Measurements from ENCODE around the gene PAX9.
A peak's percentile ranks its signal among the peaks of the same experiment; 100 is the strongest.

PAX9 gene

GRCh38 chr14:36646664-36647416 lies 14.8 kb upstream of the PAX9 start:
- Histone ChIP-seq H3K4me1 (peaks cover 9% of the 10 kb centered on the region), H4K20me1 (no peaks in the 10 kb centered on the region), H3K9ac (no peak overlapping the region), H3K4me3 (no peak overlapping the region), H3K4me2 (no peak overlapping the region), H3K27ac (no peak overlapping the region), H3K36me3 (no peaks in the 10 kb centered on the region), H3K9me3 (peaks cover 23% of the 10 kb centered on the region), H3K27me3 (peaks cover 9% of the 10 kb centered on the region)
- no peak for TF ChIP-seq Cebpa-rat (IDR thresholded peaks at IDR 0.05)

- H3K9me3 ChIP-seq = peaks cover 23% of the 10 kb centered on the region
- H3K9ac ChIP-seq = no peak overlapping the region
- peaks cover 9% of the 10 kb centered on the region for H3K27me3 ChIP-seq
- no peak overlapping the region for H3K4me2 ChIP-seq
- no peak for TF ChIP-seq Cebpa-rat (IDR thresholded peaks at IDR 0.05)
- H3K4me1 ChIP-seq = peaks cover 9% of the 10 kb centered on the region
- H4K20me1 ChIP-seq = no peaks in the 10 kb centered on the region
- no peaks in the 10 kb centered on the region for H3K36me3 ChIP-seq
- no peak overlapping the region for H3K4me3 ChIP-seq
- H3K27ac ChIP-seq = no peak overlapping the region
Observed at GRCh38 chr14:36647417-36647823, 14.2 kb upstream of the PAX9 start.

GRCh38 chr14:36647824-36648753 lies 13.6 kb upstream of the PAX9 start:
- no peak overlapping the region for H3K9ac ChIP-seq
- H3K27me3 ChIP-seq = peaks cover 9% of the 10 kb centered on the region
- TF ChIP-seq Cebpa-rat (IDR thresholded peaks at IDR 0.05) = no peak
- H3K4me1 ChIP-seq = peaks cover 9% of the 10 kb centered on the region
- H3K36me3 ChIP-seq = no peaks in the 10 kb centered on the region
- H3K9me3 ChIP-seq = peaks cover 23% of the 10 kb centered on the region
- H3K4me2 ChIP-seq = no peak overlapping the region
- H4K20me1 ChIP-seq = no peaks in the 10 kb centered on the region
- no peak overlapping the region for H3K27ac ChIP-seq
- no peak overlapping the region for H3K4me3 ChIP-seq

- no peaks in the 10 kb centered on the region for H3K36me3 ChIP-seq
Observed at GRCh38 chr14:36649872-36650650, 11.6 kb upstream of the PAX9 start.

GRCh38 chr14:36652542-36653201 lies 9.0 kb upstream of the PAX9 start:
- peaks cover 37% of the 10 kb centered on the region for H3K27me3 ChIP-seq
- H4K20me1 ChIP-seq = peaks cover 2% of the 10 kb centered on the region; the same call in 1 of the 2 replicates
- no peak overlapping the region for H3K9ac ChIP-seq
- no peak overlapping the region for H3K4me2 ChIP-seq
- H3K4me1 ChIP-seq = no peaks in the 10 kb centered on the region
- no peak overlapping the region for H3K4me3 ChIP-seq
- no peak for TF ChIP-seq Cebpa-rat (IDR thresholded peaks at IDR 0.05)
- H3K27ac ChIP-seq = no peak overlapping the region
- no peaks in the 10 kb centered on the region for H3K36me3 ChIP-seq
- peaks cover 49% of the 10 kb centered on the region for H3K9me3 ChIP-seq

More at GRCh38 chr14:36649872-36650650, 11.6 kb upstream of the PAX9 start:
- H3K4me2 ChIP-seq = no peak overlapping the region
- H3K27ac ChIP-seq = no peak overlapping the region
- TF ChIP-seq Cebpa-rat (IDR thresholded peaks at IDR 0.05) = no peak
- H3K4me3 ChIP-seq = no peak overlapping the region
- peaks cover 20% of the 10 kb centered on the region for H3K27me3 ChIP-seq
- H3K4me1 ChIP-seq = peaks cover 9% of the 10 kb centered on the region
- peaks cover 35% of the 10 kb centered on the region for H3K9me3 ChIP-seq
- no peak overlapping the region for H3K9ac ChIP-seq
- H4K20me1 ChIP-seq = no peaks in the 10 kb centered on the region

GRCh38 chr14:36653413-36653812 lies 8.2 kb upstream of the PAX9 start:
- H3K27me3 ChIP-seq = peaks cover 44% of the 10 kb centered on the region
- no peaks in the 10 kb centered on the region for H3K36me3 ChIP-seq

GRCh38 chr14:36653962-36654793 lies 7.5 kb upstream of the PAX9 start:
- H4K20me1 ChIP-seq = peaks cover 6% of the 10 kb centered on the region; the same call in 1 of the 2 replicates

More at GRCh38 chr14:36653413-36653812, 8.2 kb upstream of the PAX9 start:
- Histone ChIP-seq H3K4me2 (no peak overlapping the region), H3K4me1 (no peaks in the 10 kb centered on the region), H3K9me3 (peaks cover 49% of the 10 kb centered on the region), H3K4me3 (no peak overlapping the region), H4K20me1 (peaks cover 6% of the 10 kb centered on the region; the same call in 1 of the 2 replicates), H3K27ac (no peak overlapping the region), H3K9ac (no peak overlapping the region)
- TF ChIP-seq Cebpa-rat (IDR thresholded peaks at IDR 0.05) = peak; percentile 44; the same call in 1 of the 2 replicates

GRCh38 chr14:36654794-36655381 lies 6.8 kb upstream of the PAX9 start:
- Histone ChIP-seq H3K4me1 (peaks cover 5% of the 10 kb centered on the region), H3K9me3 (peaks cover 58% of the 10 kb centered on the region), H4K20me1 (peaks cover 6% of the 10 kb centered on the region; the same call in 1 of the 2 replicates), H3K27me3 (peaks cover 59% of the 10 kb centered on the region), H3K27ac (no peak overlapping the region), H3K9ac (no peak overlapping the region), H3K4me2 (no peak overlapping the region), H3K36me3 (no peaks in the 10 kb centered on the region), H3K4me3 (no peak overlapping the region)
- TF ChIP-seq Cebpa-rat (IDR thresholded peaks at IDR 0.05) = no peak

More at GRCh38 chr14:36653962-36654793, 7.5 kb upstream of the PAX9 start:
- no peak overlapping the region for H3K9ac ChIP-seq
- no peaks in the 10 kb centered on the region for H3K4me1 ChIP-seq
- no peak overlapping the region for H3K4me3 ChIP-seq
- H3K4me2 ChIP-seq = no peak overlapping the region
- H3K27ac ChIP-seq = no peak overlapping the region
- no peaks in the 10 kb centered on the region for H3K36me3 ChIP-seq
- peaks cover 52% of the 10 kb centered on the region for H3K27me3 ChIP-seq
- H3K9me3 ChIP-seq = peaks cover 54% of the 10 kb centered on the region
- TF ChIP-seq Cebpa-rat (IDR thresholded peaks at IDR 0.05) = no peak
